Astrocyte of the cerebellum (primary cell): Measurements from ENCODE around the gene VPS54.

Experiments used
- DNase-seq: peaks from one replicate; pipeline ENCODE4 v3.0.0-alpha.2; 2011; ENCODE audit warnings: low read depth
- H3K4me3 ChIP-seq: 2 replicates; pipeline ENCODE4 v1.5.1; 2011; ENCODE audit warnings: mild to moderate bottlenecking, low read depth, low read length, moderate library complexity
- CTCF ChIP-seq: IDR thresholded peaks from 2 replicates; pipeline ENCODE4 v1.5.1; 2012; ENCODE audit warnings: low read length, low read depth, moderate library complexity, mild to moderate bottlenecking; ENCODE audit errors: missing control alignments
- in situ Hi-C: cut with HindIII; loops from 2 replicates; pipeline ENCODE4 v1.10.0; 2017; ENCODE audit warnings: low sequenced_read_pairs

Gene VPS54

GRCh38 chr2:63855418-63856302 is 163.6 kb downstream of the VPS54 start:
- TF ChIP-seq CTCF: no peak
- no peak overlapping the region for H3K4me3 ChIP-seq
- in situ Hi-C loops: loop anchor here (25.0 kb wide), 1 partner anchor 168 kb away; no protein-coding TSS in a partner anchor
- DNase-seq: no peak

GRCh38 chr2:63853527-63854310 is 165.5 kb downstream of the VPS54 start:
- TF ChIP-seq CTCF: no peak
- DNase-seq: no peak
- no peak overlapping the region for H3K4me3 ChIP-seq
- in situ Hi-C loops: loop anchor here (25.0 kb wide), 1 partner anchor 166 kb away; no protein-coding TSS in a partner anchor

- no peak for TF ChIP-seq CTCF
- in situ Hi-C loops: loop anchor here (25.0 kb wide), 1 partner anchor 164 kb away; no protein-coding TSS in a partner anchor
- no peak for DNase-seq
- H3K4me3 ChIP-seq: no peak overlapping the region
Measured at GRCh38 chr2:63851691-63852311, 167.4 kb downstream of the VPS54 start.

DNA sequence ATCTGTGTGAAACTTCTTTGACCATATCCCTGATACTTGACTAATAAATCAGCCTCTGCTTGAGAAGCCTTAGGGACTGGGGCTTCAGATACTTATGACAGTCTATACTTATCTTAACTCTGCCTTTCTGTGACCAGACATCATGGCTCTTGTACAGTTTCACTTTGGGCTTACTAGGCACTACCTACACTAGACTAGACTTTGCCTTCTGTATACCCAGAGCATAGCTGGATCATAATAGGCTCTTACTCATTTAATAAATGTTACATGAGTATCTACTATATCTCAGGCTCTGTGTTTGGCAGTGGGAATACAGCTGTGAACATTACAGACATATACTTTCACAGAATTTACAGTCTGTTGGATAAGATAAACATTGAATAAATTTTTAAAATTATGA is 168.6 kb downstream of the VPS54 start:
- in situ Hi-C loops: loop anchor here (25.0 kb wide), 1 partner anchor 163 kb away; no protein-coding TSS in a partner anchor
- no peak for DNase-seq
- no peak for TF ChIP-seq CTCF
- H3K4me3 ChIP-seq: no peak overlapping the region

DNA sequence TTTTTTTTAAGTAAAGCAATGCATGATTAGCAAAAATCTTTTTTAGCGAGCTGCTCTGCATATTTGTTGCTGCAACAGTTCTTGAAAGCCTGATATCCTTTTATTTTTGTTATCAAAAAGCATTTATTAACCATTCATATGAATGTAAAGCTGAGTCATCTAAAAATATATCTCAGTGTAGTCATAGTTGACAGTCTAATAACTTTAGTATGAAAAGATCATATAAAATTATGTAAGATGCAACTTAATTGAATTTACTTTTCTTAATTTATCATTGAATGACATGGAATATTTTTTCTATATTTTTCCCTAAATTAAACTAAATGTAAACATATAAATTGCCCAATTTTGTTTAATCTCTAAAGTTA is 169.0 kb downstream of the VPS54 start:
- H3K4me3 ChIP-seq: no peak overlapping the region
- DNase-seq: no peak

More for the DNA sequence above, 169.0 kb downstream of the VPS54 start:
- in situ Hi-C loops: loop anchor here (25.0 kb wide), 1 partner anchor 163 kb away; no protein-coding TSS in a partner anchor
- TF ChIP-seq CTCF: no peak
